OCI-LY3 (cell line): ENCODE results near the gene DEDD2.

Experiments used
- EZH2phosphoT487 ChIP-seq: fragments of 200-600 bp; shearing (Covaris generic); IDR thresholded peaks from 2 replicates; pipeline ENCODE4 v1.6.1; 2018; ENCODE audit warnings: antibody characterized with exemption, mixed run types, low read depth
- TF ChIP-seq, protein P1 (sequence below): fragments of 200-600, 300-600 bp; sonication (generic); IDR thresholded peaks from 2 replicates; pipeline ENCODE4 v1.5.1; 2014; ENCODE audit warnings: antibody characterized with exemption, low read length, low read depth

DNA sequence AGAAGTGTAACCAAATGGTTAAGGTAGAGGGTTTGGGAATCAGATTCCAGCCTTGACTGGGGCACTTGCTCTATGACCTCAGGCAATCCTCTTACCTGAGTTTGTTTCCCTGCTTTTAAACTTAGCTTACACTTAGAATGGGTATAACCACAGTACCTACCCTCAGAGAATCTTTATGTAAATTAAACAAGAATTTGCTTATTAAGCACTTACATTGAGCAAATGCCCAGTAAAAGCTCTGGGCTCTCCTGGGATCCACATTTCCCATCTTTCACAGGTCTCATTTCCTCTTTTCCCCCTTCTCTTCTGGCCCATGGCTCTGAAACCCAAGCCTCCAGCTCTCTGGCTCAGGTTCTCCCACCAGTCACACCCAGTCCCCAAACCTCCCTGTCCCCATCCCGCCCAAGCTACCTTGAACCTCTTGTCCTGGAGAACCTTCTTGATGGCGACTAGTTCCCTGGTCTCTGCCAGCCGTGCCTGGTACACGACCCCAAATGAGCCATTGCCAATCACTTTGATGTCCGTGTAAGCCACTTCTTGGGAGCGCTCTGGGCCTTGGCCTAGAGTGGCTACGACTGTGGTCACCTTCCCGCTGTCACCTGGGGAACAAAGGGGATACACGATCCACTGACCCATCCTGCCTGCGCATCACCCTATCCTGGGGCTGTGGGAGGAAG lies 22.2 kb upstream of the DEDD2 start:
- TF ChIP-seq, protein P1, sequence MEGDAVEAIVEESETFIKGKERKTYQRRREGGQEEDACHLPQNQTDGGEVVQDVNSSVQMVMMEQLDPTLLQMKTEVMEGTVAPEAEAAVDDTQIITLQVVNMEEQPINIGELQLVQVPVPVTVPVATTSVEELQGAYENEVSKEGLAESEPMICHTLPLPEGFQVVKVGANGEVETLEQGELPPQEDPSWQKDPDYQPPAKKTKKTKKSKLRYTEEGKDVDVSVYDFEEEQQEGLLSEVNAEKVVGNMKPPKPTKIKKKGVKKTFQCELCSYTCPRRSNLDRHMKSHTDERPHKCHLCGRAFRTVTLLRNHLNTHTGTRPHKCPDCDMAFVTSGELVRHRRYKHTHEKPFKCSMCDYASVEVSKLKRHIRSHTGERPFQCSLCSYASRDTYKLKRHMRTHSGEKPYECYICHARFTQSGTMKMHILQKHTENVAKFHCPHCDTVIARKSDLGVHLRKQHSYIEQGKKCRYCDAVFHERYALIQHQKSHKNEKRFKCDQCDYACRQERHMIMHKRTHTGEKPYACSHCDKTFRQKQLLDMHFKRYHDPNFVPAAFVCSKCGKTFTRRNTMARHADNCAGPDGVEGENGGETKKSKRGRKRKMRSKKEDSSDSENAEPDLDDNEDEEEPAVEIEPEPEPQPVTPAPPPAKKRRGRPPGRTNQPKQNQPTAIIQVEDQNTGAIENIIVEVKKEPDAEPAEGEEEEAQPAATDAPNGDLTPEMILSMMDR: no peak
- no peak for TF ChIP-seq EZH2phosphoT487
